ENCODE data around the gene PITPNM3. TPM values are rescaled to one million over a fixed set of nuclear protein-coding genes. Genes with fewer than 3 reads are reported as not detected.

The PITPNM3 gene
- total and polyA plus RNA-seq, 2 experiments from 2014 or later, result 1.0 to 1.5 TPM

- TF ChIP-seq EZH2phosphoT487 (IDR thresholded peaks at IDR 0.05; ENCODE audit: unreplicated experiment), result no peak
- no peak for TF ChIP-seq ETS1 (IDR thresholded peaks at IDR 0.05)
- no peak for TF ChIP-seq ZNF114 (CRISPR knock-in tag; IDR thresholded peaks at IDR 0.05)
Observed at GRCh38 chr17:6546069-6546718, 10.2 kb downstream of the PITPNM3 start (continued).

- Histone ChIP-seq H3K36me3 (ENCODE audit: insufficient read depth) (no peaks in the 10 kb centered on the region), H3K4me3 (no peak overlapping the region), H3K4me1 (ENCODE audit: insufficient read depth) (no peaks in the 10 kb centered on the region), H3K79me2 (replicated peaks; ENCODE audit: insufficient read depth) (no peaks in the 10 kb centered on the region), H3K27ac (ENCODE audit: low read depth) (no peak overlapping the region), H2AFZ (0 out of 2 replicates have a peak overlapping the region, but pooled peaks have one; percentile 66), H3K4me2 (no peak overlapping the region), H3K27me3 (ENCODE audit: insufficient read depth) (no peaks in the 10 kb centered on the region), H4K20me1 (replicated peaks; ENCODE audit: insufficient read depth) (no peaks in the 10 kb centered on the region), H3F3A (replicated peaks; ENCODE audit: low read depth) (no peaks in the 10 kb centered on the region), H3K9me2 (ENCODE audit: insufficient read depth) (no peaks in the 10 kb centered on the region)
- H3K4me3 Mint-ChIP-seq, result peak overlapping the region; percentile 10; the same call in 2 of the 3 replicates
- DNase-seq (ENCODE audit: low spot score) (no peak), ATAC-seq (no peak)
- H3K36me3 Mint-ChIP-seq (ENCODE audit: low read depth), result no peaks in the 10 kb centered on the region; the same call in 2 of the 3 replicates
- H3K4me1 Mint-ChIP-seq, result peaks cover 38% of the 10 kb centered on the region
- H3K27ac Mint-ChIP-seq, result no peak overlapping the region
- H3K9me3 Mint-ChIP-seq, result no peaks in the 10 kb centered on the region
- H3K27me3 Mint-ChIP-seq (ENCODE audit: insufficient read depth, low read depth, poor library complexity), result peaks cover 16% of the 10 kb centered on the region
- no peak for TF ChIP-seq REST (IDR thresholded peaks at IDR 0.05; ENCODE audit: unreplicated experiment)
- no peak for TF ChIP-seq CTCF (conservative IDR thresholded peaks at IDR 0.05; ENCODE audit: low read depth in 2 of 2)
- TF ChIP-seq CREB1 (CRISPR knock-in tag; IDR thresholded peaks at IDR 0.05; ENCODE audit: low read depth), result no peak
- no peak for TF ChIP-seq NANOG (IDR thresholded peaks at IDR 0.05; ENCODE audit: borderline replicate concordance)
- TF ChIP-seq JUNB (IDR thresholded peaks at IDR 0.05; ENCODE audit: unreplicated experiment), result no peak
- no peak for TF ChIP-seq POLR2AphosphoS5 (IDR thresholded peaks at IDR 0.05; ENCODE audit: low read depth)
- TF ChIP-seq ZNF462 (CRISPR knock-in tag; IDR thresholded peaks at IDR 0.05), result no peak
- TF ChIP-seq ZNF331 (CRISPR knock-in tag; IDR thresholded peaks at IDR 0.05; ENCODE audit: low read depth), result no peak
- TF ChIP-seq ZNF114 (CRISPR knock-in tag; IDR thresholded peaks at IDR 0.05), result no peak
- TF ChIP-seq EZH2 (IDR thresholded peaks at IDR 0.05; ENCODE audit: low read depth, unreplicated experiment), result no peak
Observed at GRCh38 chr17:6545291-6545690, 11.1 kb downstream of the PITPNM3 start.
